DOHH2 (cell line): ENCODE data around the gene TMEM239.

Source experiments
- CTCF ChIP-seq: fragments of 200-600 bp; sonication (generic); IDR thresholded peaks from one replicate; pipeline ENCODE4 v1.5.1; 2014; ENCODE audit warnings: antibody characterized with exemption, mild to moderate bottlenecking, low read depth, low read length; ENCODE audit not compliant: poor library complexity, severe bottlenecking
- EZH2phosphoT487 ChIP-seq: fragments of 200-600 bp; sonication (generic); IDR thresholded peaks from 2 replicates; pipeline ENCODE4 v1.6.1; 2017; ENCODE audit warnings: borderline replicate concordance, mild to moderate bottlenecking, antibody characterized with exemption, low read length, moderate library complexity, mixed read lengths

- no peak for TF ChIP-seq CTCF
- TF ChIP-seq EZH2phosphoT487 = no peak
These were observed 47.5 kb upstream of the TMEM239 start for GRCh38 chr20:2768632-2769015.
